Measurements from ENCODE around the gene SPRTN.

The SPRTN gene

GRCh38 chr1:231382426-231382825, 44.3 kb downstream of the SPRTN start:
- DNase-seq: no peak

GRCh38 chr1:231383159-231383860, 45.2 kb downstream of the SPRTN start:
- DNase-seq: no peak

GRCh38 chr1:231384696-231385415, 46.8 kb downstream of the SPRTN start:
- DNase-seq: no peak

- no peak for DNase-seq
These were observed 47.3 kb downstream of the SPRTN start for GRCh38 chr1:231385416-231385748.

GRCh38 chr1:231386466-231386865, 48.4 kb downstream of the SPRTN start:
- no peak for DNase-seq

- no peak for DNase-seq
These were observed 49.9 kb downstream of the SPRTN start for GRCh38 chr1:231387770-231388669.

GRCh38 chr1:231390071-231390470, 52.0 kb downstream of the SPRTN start:
- DNase-seq: no peak

GRCh38 chr1:231392389-231393131, 54.5 kb downstream of the SPRTN start:
- no peak for DNase-seq

- no peak for DNase-seq
These were observed 55.6 kb downstream of the SPRTN start for GRCh38 chr1:231393668-231394067.

- no peak for DNase-seq
These were observed 57.2 kb downstream of the SPRTN start for GRCh38 chr1:231395076-231395997.

- no peak for DNase-seq
These were observed 57.9 kb downstream of the SPRTN start for GRCh38 chr1:231395998-231396390.

GRCh38 chr1:231396643-231397042, 58.5 kb downstream of the SPRTN start:
- DNase-seq: no peak

GRCh38 chr1:231397886-231398671, 60.0 kb downstream of the SPRTN start:
- no peak for DNase-seq

GRCh38 chr1:231401478-231401877, 63.4 kb downstream of the SPRTN start:
- no peak for DNase-seq

- DNase-seq: no peak
These were observed 66.2 kb downstream of the SPRTN start for GRCh38 chr1:231404318-231404717.

Data from NCI-H69 (cell line).